Caco-2 (cell line): ENCODE data around the gene DDX6. TPM values are rescaled to one million over a fixed set of nuclear protein-coding genes. Genes with fewer than 3 reads are reported as not detected.
"Not testable (repeated sequence)": the region's sequence is repeated elsewhere in the genome, so short reads cannot be mapped to it uniquely, and the experiment has no call there.

Experiments used
- BruUV-seq: library from RNA; stranded (reverse); fragments of 400-500 nt; replicated peaks from 2 replicates; lab custom pipeline; 2021; lab: Mats Ljungman, UMichigan
- CTCF ChIA-PET: fragments of 300-600 bp; sonication (Branson Sonifier 250); formaldehyde crosslinking; loops from one replicate; lab custom pipeline; 2022; ENCODE audit warnings: antibody characterized with exemption; lab: Charles Lee
- POLR2A ChIA-PET: fragments of 300-600 bp; sonication (Branson Sonifier 250); formaldehyde crosslinking; loops from one replicate; lab custom pipeline; 2022; ENCODE audit warnings: antibody characterized with exemption; lab: Charles Lee
- DNase-seq, 2 experiments: peaks; one replicate each; pipeline versions ENCODE4 v3.0.0 to v3.0.0-alpha.2; 2020 to 2022
- H3K27me3 ChIP-seq: replicated peaks from 2 replicates; pipeline ENCODE4 v1.6.0; 2011; ENCODE audit warnings: low read length; ENCODE audit not compliant: control insufficient read depth, insufficient read depth
- H3K36me3 ChIP-seq: 2 replicates; pipeline ENCODE4 v1.5.1; 2011; ENCODE audit warnings: low read length; ENCODE audit not compliant: control insufficient read depth, insufficient read depth
- H3K4me1 ChIP-seq: fragments of 250-450 bp; sonication (Bioruptor Pico); 2 replicates; pipeline ENCODE4 v1.5.1; 2020; ENCODE audit warnings: mild to moderate bottlenecking
- H3K4me3 ChIP-seq: 2 replicates; pipeline ENCODE4 v1.5.1; 2011; ENCODE audit warnings: low read depth, mild to moderate bottlenecking, control low read depth, low read length
- H3K9me3 ChIP-seq: fragments of 250-450 bp; sonication (Bioruptor Pico); 2 replicates; pipeline ENCODE4 v1.5.1; 2020; ENCODE audit warnings: mild to moderate bottlenecking, moderate library complexity
- H3K27ac Mint-ChIP-seq: one replicate; pipeline ENCODE4 v1.8.0; 2022; ENCODE audit warnings: mixed read lengths; ENCODE audit not compliant: unreplicated experiment
- H3K27me3 Mint-ChIP-seq: one replicate; pipeline ENCODE4 v1.8.0; 2022; ENCODE audit warnings: mixed read lengths; ENCODE audit not compliant: insufficient read depth, unreplicated experiment
- H3K36me3 Mint-ChIP-seq: one replicate; pipeline ENCODE4 v1.8.0; 2022; ENCODE audit warnings: mild to moderate bottlenecking, mixed read lengths; ENCODE audit not compliant: insufficient read depth, unreplicated experiment
- H3K4me1 Mint-ChIP-seq: one replicate; pipeline ENCODE4 v1.8.0; 2022; ENCODE audit warnings: low read depth, mixed read lengths; ENCODE audit not compliant: unreplicated experiment
- H3K4me3 Mint-ChIP-seq: one replicate; pipeline ENCODE4 v1.8.0; 2022; ENCODE audit warnings: mild to moderate bottlenecking, moderate library complexity, mixed read lengths; ENCODE audit not compliant: unreplicated experiment
- H3K9me3 Mint-ChIP-seq: one replicate; pipeline ENCODE4 v1.8.0; 2022; ENCODE audit warnings: mixed read lengths; ENCODE audit not compliant: unreplicated experiment
- CTCF ChIP-seq, 2 experiments: fragments of 200-600 bp in 1 of 2; IDR thresholded peaks; 1 replicate in 1 of 2; 2 replicates in 1 of 2; pipeline versions ENCODE4 v1.5.1 to v1.8.0; 2011 to 2022; ENCODE audit warnings: antibody characterized with exemption in 1 of 2, control low read depth in 1 of 2, inconsistent platforms in 1 of 2, low read depth in 1 of 2, low read length in 1 of 2, mild to moderate bottlenecking in 1 of 2, moderate library complexity in 1 of 2; ENCODE audit not compliant: insufficient read depth in 1 of 2, severe bottlenecking in 1 of 2, unreplicated experiment in 1 of 2
- intact Hi-C: fragments of 100-400 bp; cut with micrococcal nuclease; formaldehyde crosslinking; loops from one replicate; pipeline ENCODE4 v1.10.0; 2022; ENCODE audit not compliant: unreplicated experiment
- total RNA-seq: library from RNA; stranded (reverse); gene quantifications from 2 replicates; pipeline ENCODE4 v1.2.3, GENCODE V29; 2022

Gene DDX6
- total RNA-seq, 1 experiment from 2014 or later = 131 TPM

GRCh38 chr11:118715837-118716260, 75.1 kb downstream of the DDX6 start:
- peaks cover 55% of the 10 kb centered on the region for H3K4me1 Mint-ChIP-seq
- no peaks in the 10 kb centered on the region for H3K27me3 Mint-ChIP-seq
- BruUV-seq = no TSS peak
- no peaks in the 10 kb centered on the region for H3K9me3 Mint-ChIP-seq
- H3K4me3 ChIP-seq = no peak overlapping the region
- ChIA-PET CTCF (interaction anchor here (0.7 to 2.0 kb wide), 5 partner anchors 26 to 232 kb away, joined by 3 to 19 read pairs (median 3); partner anchors contain the start of gene DDX6), POLR2A (interaction anchor here (0.7 kb wide), 1 partner anchor 130 kb away, joined by 3 read pairs; no protein-coding TSS in a partner anchor)
- DNase-seq = peak; percentile 70 to 84
- H3K27ac Mint-ChIP-seq = peak overlapping the region; percentile 13
- H3K36me3 ChIP-seq = no peaks in the 10 kb centered on the region
- peaks cover 53% of the 10 kb centered on the region for H3K4me1 ChIP-seq
- no peaks in the 10 kb centered on the region for H3K27me3 ChIP-seq
- H3K4me3 Mint-ChIP-seq = no peak overlapping the region
- H3K36me3 Mint-ChIP-seq = no peaks in the 10 kb centered on the region
- H3K9me3 ChIP-seq = no peaks in the 10 kb centered on the region
- intact Hi-C loops = loop anchor here (2.0 kb wide), 2 partner anchors 25 to 75 kb away; partner anchors contain the start of gene DDX6
- no peak for TF ChIP-seq CTCF (IDR thresholded peaks at IDR 0.05; ENCODE audit: insufficient read depth in 1 of 2, low read depth in 1 of 2, low read length in 1 of 2, severe bottlenecking in 1 of 2, unreplicated experiment in 1 of 2)

GRCh38 chr11:118715245-118715831, 75.6 kb downstream of the DDX6 start:
- peak; percentile 57 to 74 for DNase-seq
- no TSS peak for BruUV-seq
- Histone ChIP-seq H3K36me3 (no peaks in the 10 kb centered on the region), H3K9me3 (no peaks in the 10 kb centered on the region), H3K4me1 (peaks cover 49% of the 10 kb centered on the region), H3K27me3 (no peaks in the 10 kb centered on the region), H3K4me3 (no peak overlapping the region)
- H3K27ac Mint-ChIP-seq = peak overlapping the region; percentile 76
- TF ChIP-seq CTCF (IDR thresholded peaks at IDR 0.05; ENCODE audit: insufficient read depth in 1 of 2, low read depth in 1 of 2, low read length in 1 of 2, severe bottlenecking in 1 of 2, unreplicated experiment in 1 of 2) = no peak
- H3K36me3 Mint-ChIP-seq = no peaks in the 10 kb centered on the region
- CTCF ChIA-PET = interaction anchor here (0.6 to 2.0 kb wide), 8 partner anchors 21 to 577 kb away, joined by 3 to 19 read pairs (median 4); partner anchors contain the start of gene DDX6
- peak overlapping the region; percentile 13 for H3K4me3 Mint-ChIP-seq
- H3K4me1 Mint-ChIP-seq = peaks cover 50% of the 10 kb centered on the region
- H3K27me3 Mint-ChIP-seq = no peaks in the 10 kb centered on the region
- POLR2A ChIA-PET = interaction anchor here (0.6 to 0.8 kb wide), 3 partner anchors 18 to 163 kb away, joined by 3 to 6 read pairs (median 3); no protein-coding TSS in a partner anchor
- H3K9me3 Mint-ChIP-seq = no peaks in the 10 kb centered on the region
- intact Hi-C loops = loop anchor here (2.0 kb wide), 1 partner anchor 25 kb away; no protein-coding TSS in a partner anchor

GRCh38 chr11:118714816-118715215, 76.1 kb downstream of the DDX6 start:
- Mint-ChIP-seq H3K4me1 (peaks cover 45% of the 10 kb centered on the region), H3K27me3 (no peaks in the 10 kb centered on the region), H3K4me3 (peak overlapping the region; percentile 13), H3K9me3 (no peaks in the 10 kb centered on the region), H3K36me3 (no peaks in the 10 kb centered on the region), H3K27ac (peak overlapping the region; percentile 76)
- DNase-seq = peak in 1 of 2 experiments; percentile 54
- BruUV-seq = no TSS peak
- no peaks in the 10 kb centered on the region for H3K9me3 ChIP-seq
- ChIA-PET CTCF (interaction anchor here (0.6 to 2.0 kb wide), 6 partner anchors 21 to 576 kb away, joined by 3 to 19 read pairs (median 4); partner anchors contain the start of gene DDX6), POLR2A (interaction anchor here (0.6 to 0.8 kb wide), 3 partner anchors 18 to 163 kb away, joined by 3 to 6 read pairs (median 3); no protein-coding TSS in a partner anchor)
- intact Hi-C loops = loop anchor here (2.0 kb wide), 1 partner anchor 24 kb away; no protein-coding TSS in a partner anchor
- TF ChIP-seq CTCF (IDR thresholded peaks at IDR 0.05; ENCODE audit: insufficient read depth in 1 of 2, low read depth in 1 of 2, low read length in 1 of 2, severe bottlenecking in 1 of 2, unreplicated experiment in 1 of 2) = no peak
- H3K36me3 ChIP-seq = no peaks in the 10 kb centered on the region
- H3K4me1 ChIP-seq = peaks cover 49% of the 10 kb centered on the region
- H3K4me3 ChIP-seq = no peak overlapping the region
- H3K27me3 ChIP-seq = no peaks in the 10 kb centered on the region

DNA sequence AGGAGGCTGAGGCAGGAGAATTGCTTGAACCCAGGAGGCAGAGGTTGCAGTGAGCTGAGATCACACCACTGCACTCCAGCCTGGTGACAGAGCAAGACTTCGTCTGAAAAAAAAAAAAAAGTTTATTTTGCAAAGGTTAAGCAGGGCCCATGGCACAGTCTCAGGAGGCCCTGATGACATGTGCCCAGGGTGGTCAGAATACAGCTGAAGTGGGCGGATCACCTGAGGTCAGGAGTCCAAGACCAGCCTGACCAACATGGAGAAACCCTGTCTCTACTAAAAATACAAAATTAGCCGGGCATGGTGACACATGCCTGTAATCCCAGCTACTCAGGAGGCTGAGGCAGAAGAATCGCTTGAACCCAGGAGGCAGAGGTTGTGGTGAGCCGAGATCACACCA, 76.5 kb downstream of the DDX6 start:
- peak overlapping the region; percentile 76 for H3K27ac Mint-ChIP-seq
- POLR2A ChIA-PET, BruUV-seq, H3K9me3 ChIP-seq, H3K4me3 ChIP-seq, CTCF ChIA-PET, H3K9me3 Mint-ChIP-seq, H3K27me3 ChIP-seq, H3K36me3 Mint-ChIP-seq, H3K4me3 Mint-ChIP-seq, H3K27me3 Mint-ChIP-seq, H3K36me3 ChIP-seq: not testable (repeated sequence)
- intact Hi-C loops = loop anchor here (2.0 kb wide), 1 partner anchor 24 kb away; no protein-coding TSS in a partner anchor
- DNase-seq = peak; percentile 48 to 57
- H3K4me1 ChIP-seq = peaks cover 49% of the 10 kb centered on the region
- H3K4me1 Mint-ChIP-seq = peaks cover 41% of the 10 kb centered on the region
